HG03469 (cell line): Measurements from ENCODE around the gene SLC44A2.

ENCODE experiments used
- ATAC-seq: cut with Tn5 transposase; IDR thresholded peaks from one replicate; pipeline ENCODE4 v1.9.1; 2021; ENCODE audit warnings: mild to moderate bottlenecking, moderate library complexity, moderate number of reproducible peaks; ENCODE audit not compliant: unreplicated experiment

Gene SLC44A2

GRCh38 chr19:10625003-10625761 lies at the start of gene SLC44A2:
SLC44A2 (plus strand) TSS chr19:10625553; CDS start chr19:10625634, 81 bp downstream.
- ATAC-seq: no peak

GRCh38 chr19:10577951-10578350 lies 47.4 kb upstream of the SLC44A2 start:
- ATAC-seq: no peak

- no peak for ATAC-seq
Measured at GRCh38 chr19:10580979-10581631, 44.2 kb upstream of the SLC44A2 start.

- no peak for ATAC-seq
Measured at GRCh38 chr19:10582091-10582490, 43.3 kb upstream of the SLC44A2 start.

- no peak for ATAC-seq
Measured at GRCh38 chr19:10583036-10583776, 42.1 kb upstream of the SLC44A2 start.

- no peak for ATAC-seq
Measured at GRCh38 chr19:10586396-10586795, 39.0 kb upstream of the SLC44A2 start.

GRCh38 chr19:10587022-10587838 lies 38.1 kb upstream of the SLC44A2 start, which contains the start of gene AP1M2:
AP1M2 (minus strand) TSS chr19:10587312; CDS start chr19:10587231, 81 bp downstream.
- ATAC-seq: no peak

- ATAC-seq: no peak
Measured at GRCh38 chr19:10587839-10588150, 37.6 kb upstream of the SLC44A2 start.

GRCh38 chr19:10593148-10593547 lies 32.2 kb upstream of the SLC44A2 start:
- no peak for ATAC-seq

GRCh38 chr19:10593820-10594637 lies 31.3 kb upstream of the SLC44A2 start:
- ATAC-seq: no peak

- no peak for ATAC-seq
Measured at GRCh38 chr19:10600149-10600548, 25.2 kb upstream of the SLC44A2 start.

GRCh38 chr19:10601999-10602329 lies 23.4 kb upstream of the SLC44A2 start:
- ATAC-seq: no peak

- no peak for ATAC-seq
Measured at GRCh38 chr19:10602330-10603083, 22.8 kb upstream of the SLC44A2 start.

- no peak for ATAC-seq
Measured at GRCh38 chr19:10603084-10603872, 22.1 kb upstream of the SLC44A2 start.

- no peak for ATAC-seq
Measured at GRCh38 chr19:10603873-10604459, 21.4 kb upstream of the SLC44A2 start.

GRCh38 chr19:10604460-10604980 lies 20.8 kb upstream of the SLC44A2 start:
- ATAC-seq: no peak

- no peak for ATAC-seq
Measured at GRCh38 chr19:10611907-10612306, 13.4 kb upstream of the SLC44A2 start.

GRCh38 chr19:10612499-10613119 lies 12.7 kb upstream of the SLC44A2 start:
- ATAC-seq: no peak
